ENCODE results near the gene PHF2.
A peak's percentile ranks its signal among the peaks of the same experiment; 100 is the strongest.

PHF2 gene

GRCh38 chr9:93576258-93577077 is at the start of gene PHF2:
PHF2 (plus strand) TSS chr9:93576584; CDS start chr9:93576774, 190 bp downstream.
- DNase-seq = no peak

- no peak for DNase-seq
Observed at GRCh38 chr9:93531374-93531773, 45.0 kb upstream of the PHF2 start.

- DNase-seq = no peak
Observed at GRCh38 chr9:93532141-93532540, 44.2 kb upstream of the PHF2 start.

GRCh38 chr9:93533863-93534262 is 42.5 kb upstream of the PHF2 start:
- DNase-seq = no peak

- no peak for DNase-seq
Observed at GRCh38 chr9:93536167-93536566, 40.2 kb upstream of the PHF2 start.

GRCh38 chr9:93536874-93537273 is 39.5 kb upstream of the PHF2 start:
- no peak for DNase-seq

GRCh38 chr9:93540305-93540704 is 36.1 kb upstream of the PHF2 start:
- no peak for DNase-seq

GRCh38 chr9:93541005-93541404 is 35.4 kb upstream of the PHF2 start:
- no peak for DNase-seq

GRCh38 chr9:93541581-93542349 is 34.6 kb upstream of the PHF2 start:
- no peak for DNase-seq

GRCh38 chr9:93543117-93543516 is 33.3 kb upstream of the PHF2 start:
- no peak for DNase-seq

GRCh38 chr9:93546356-93546755 is 30.0 kb upstream of the PHF2 start:
- DNase-seq = no peak

- no peak for DNase-seq
Observed at GRCh38 chr9:93549611-93550010, 26.8 kb upstream of the PHF2 start.

- DNase-seq = no peak
Observed at GRCh38 chr9:93552923-93553322, 23.5 kb upstream of the PHF2 start.

- no peak for DNase-seq
Observed at GRCh38 chr9:93555370-93555769, 21.0 kb upstream of the PHF2 start.

- DNase-seq = no peak
Observed at GRCh38 chr9:93557366-93558137, 18.8 kb upstream of the PHF2 start.

GRCh38 chr9:93558503-93558902 is 17.9 kb upstream of the PHF2 start:
- no peak for DNase-seq

- DNase-seq = no peak
Observed at GRCh38 chr9:93560991-93561390, 15.4 kb upstream of the PHF2 start.

- DNase-seq = no peak
Observed at GRCh38 chr9:93562157-93562556, 14.2 kb upstream of the PHF2 start.

- DNase-seq = no peak
Observed at GRCh38 chr9:93565089-93565488, 11.3 kb upstream of the PHF2 start.

GRCh38 chr9:93566408-93567270 is 9.7 kb upstream of the PHF2 start:
- peak; percentile 91 for DNase-seq

- DNase-seq = peak; percentile 33
Observed at GRCh38 chr9:93567271-93567959, 9.0 kb upstream of the PHF2 start.

- no peak for DNase-seq
Observed at GRCh38 chr9:93568169-93568568, 8.2 kb upstream of the PHF2 start.

Data from NCI-H510A (cell line).